Prostate gland (tissue), 2 donors: ENCODE results near the gene GABBR2. TPM values are rescaled to one million over a fixed set of nuclear protein-coding genes. Genes with fewer than 3 reads are reported as not detected.
"Not testable (repeated sequence)": the region's sequence is repeated elsewhere in the genome, so short reads cannot be mapped to it uniquely, and the experiment has no call there.

Experiments
- DNase-seq: peaks from one replicate; pipeline ENCODE4 v3.0.0-alpha.2; 2019; ENCODE audit warnings: low spot score
- H3K27ac ChIP-seq, 2 donors: fragments of 200-600 bp; sonication (generic); 2 replicates each; pipeline ENCODE4 v1.5.1; 2017 to 2019
- H3K27me3 ChIP-seq: fragments of 200-600 bp; sonication (generic); replicated peaks from 2 replicates; pipeline ENCODE4 v1.5.1; 2019; ENCODE audit not compliant: insufficient read depth
- H3K36me3 ChIP-seq, 2 donors: fragments of 200-600 bp; sonication (generic); 1 replicate in 1 of 2; 2 replicates in 1 of 2; pipeline versions ENCODE4 v1.5.1 to v1.8.1; 2017 to 2019
- H3K4me1 ChIP-seq: fragments of 200-600 bp; sonication (generic); replicated peaks from 2 replicates; pipeline ENCODE4 v1.5.1; 2019
- H3K4me3 ChIP-seq, 2 donors: fragments of 200-600 bp; sonication (generic); 2 replicates each; pipeline ENCODE4 v1.5.1; 2017 to 2019
- H3K9me3 ChIP-seq: fragments of 200-600 bp; sonication (generic); 2 replicates; pipeline ENCODE4 v1.5.1; 2017
- POLR2A ChIP-seq: fragments of 450-650 bp; IDR thresholded peaks from one replicate; pipeline ENCODE4 v1.6.1; 2016; ENCODE audit warnings: antibody characterized with exemption, mild to moderate bottlenecking
- POLR2AphosphoS5 ChIP-seq: sonication (generic); formaldehyde crosslinking; IDR thresholded peaks from one replicate; pipeline ENCODE4 v1.6.1; 2017; ENCODE audit warnings: antibody characterized with exemption
- WGBS: methylation state at CpG from one replicate; pipeline ENCODE4 v1.1.5; 2018; 5-methylcytosine and 5-hydroxymethylcytosine counted together
- intact Hi-C: fragments of 100-400 bp; cut with DNase I; formaldehyde crosslinking; loops from one replicate; pipeline ENCODE4 v1.14.2; 2022
- total RNA-seq, 2 donors: library from RNA; depleted of rRNA; stranded (reverse); fragments of >200 nt; gene quantifications; one replicate each; pipeline ENCODE4 v1.1.0, GENCODE V29; 2016
- TF ChIP-seq, protein P1 (sequence below), 4 experiments: fragments of 200-600 bp in 2 of 4; fragments of 450-650 bp in 2 of 4; sonication (generic) in 2 of 4; IDR thresholded peaks; 1 replicate in 3 of 4; 2 replicates in 1 of 4; pipeline ENCODE4 v1.5.1; 2016 to 2019; ENCODE audit warnings: antibody characterized with exemption in 4 of 4, mild to moderate bottlenecking in 2 of 4, moderate library complexity in 2 of 4

The GABBR2 gene
- total RNA-seq, 2 donors from 2014 or later = 0.97 TPM; not detected in 1

DNA sequence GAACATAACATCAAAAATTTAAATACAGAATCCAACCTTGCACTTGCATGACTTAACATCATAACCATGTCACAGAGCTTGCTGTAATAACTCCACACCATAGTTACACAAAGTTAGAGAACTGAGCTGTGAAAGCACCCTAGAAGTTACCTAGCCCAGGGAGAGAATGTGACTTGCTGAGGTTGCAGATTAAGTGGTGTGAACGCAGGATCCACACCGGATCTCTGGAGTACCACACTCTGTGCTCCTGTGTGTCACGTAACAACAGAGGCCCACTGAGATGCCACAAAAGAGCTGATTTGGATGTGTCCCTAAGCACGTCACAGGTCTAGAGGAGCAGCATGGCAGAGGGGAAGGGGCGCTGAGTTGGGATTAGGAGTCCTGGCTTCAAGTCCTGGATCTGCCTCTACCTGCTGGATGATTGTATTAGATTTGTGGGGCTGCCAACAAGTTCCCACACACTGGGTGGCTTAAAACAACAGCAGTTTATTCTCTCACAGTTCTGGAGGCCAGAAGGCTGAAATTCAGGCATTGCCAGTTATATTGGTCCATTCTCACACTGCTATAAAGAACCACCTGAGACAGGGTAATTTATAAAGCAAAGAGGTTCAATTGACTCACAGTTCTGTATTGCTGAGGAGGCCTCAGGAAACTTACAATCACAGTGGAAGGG is 240.0 kb downstream of the GABBR2 start:
- Histone ChIP-seq H3K27me3 (no peaks in the 10 kb centered on the region), H3K4me3 (no peak overlapping the region), H3K36me3 (no peaks in the 10 kb centered on the region), H3K27ac (no peak overlapping the region), H3K9me3 (no peaks in the 10 kb centered on the region), H3K4me1 (no peaks in the 10 kb centered on the region)
- DNase-seq = no peak
- intact Hi-C loops = no loop called here
- TF ChIP-seq, protein P1, sequence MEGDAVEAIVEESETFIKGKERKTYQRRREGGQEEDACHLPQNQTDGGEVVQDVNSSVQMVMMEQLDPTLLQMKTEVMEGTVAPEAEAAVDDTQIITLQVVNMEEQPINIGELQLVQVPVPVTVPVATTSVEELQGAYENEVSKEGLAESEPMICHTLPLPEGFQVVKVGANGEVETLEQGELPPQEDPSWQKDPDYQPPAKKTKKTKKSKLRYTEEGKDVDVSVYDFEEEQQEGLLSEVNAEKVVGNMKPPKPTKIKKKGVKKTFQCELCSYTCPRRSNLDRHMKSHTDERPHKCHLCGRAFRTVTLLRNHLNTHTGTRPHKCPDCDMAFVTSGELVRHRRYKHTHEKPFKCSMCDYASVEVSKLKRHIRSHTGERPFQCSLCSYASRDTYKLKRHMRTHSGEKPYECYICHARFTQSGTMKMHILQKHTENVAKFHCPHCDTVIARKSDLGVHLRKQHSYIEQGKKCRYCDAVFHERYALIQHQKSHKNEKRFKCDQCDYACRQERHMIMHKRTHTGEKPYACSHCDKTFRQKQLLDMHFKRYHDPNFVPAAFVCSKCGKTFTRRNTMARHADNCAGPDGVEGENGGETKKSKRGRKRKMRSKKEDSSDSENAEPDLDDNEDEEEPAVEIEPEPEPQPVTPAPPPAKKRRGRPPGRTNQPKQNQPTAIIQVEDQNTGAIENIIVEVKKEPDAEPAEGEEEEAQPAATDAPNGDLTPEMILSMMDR (IDR thresholded peaks at IDR 0.05) = no peak
- no peak for TF ChIP-seq POLR2AphosphoS5
- TF ChIP-seq POLR2A = no peak
- WGBS = 76% methylated on average over 5 of the region's 5 CpGs

DNA sequence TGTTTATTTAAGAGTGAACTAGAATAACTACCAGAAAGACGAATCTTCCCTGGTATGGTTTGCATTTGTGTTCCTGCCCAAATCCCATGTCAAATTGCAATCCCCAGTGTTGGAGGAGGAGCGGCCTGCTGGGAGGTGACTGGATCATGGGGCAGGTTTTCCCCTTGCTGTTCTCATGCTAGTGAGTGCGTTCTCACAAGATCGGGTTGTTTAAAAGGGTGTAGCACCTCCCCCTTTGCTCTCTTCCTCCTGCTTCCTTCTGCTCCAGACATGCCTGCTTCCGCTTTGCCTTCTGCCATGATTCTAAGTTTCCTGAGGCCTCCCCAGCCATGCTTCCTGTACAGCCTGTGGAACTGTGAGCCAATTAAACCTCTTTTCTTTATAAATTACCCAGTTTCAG is 242.9 kb downstream of the GABBR2 start:
- 65% methylated on average over 5 of the region's 5 CpGs for WGBS
- TF ChIP-seq, protein P1 (IDR thresholded peaks at IDR 0.05) = no peak
- TF ChIP-seq POLR2AphosphoS5 = no peak
- no peak for TF ChIP-seq POLR2A
- intact Hi-C loops = no loop called here
- Histone ChIP-seq H3K4me3 (no peak overlapping the region), H3K27me3 (no peaks in the 10 kb centered on the region), H3K27ac (no peak overlapping the region), H3K9me3 (no peaks in the 10 kb centered on the region), H3K36me3 (no peaks in the 10 kb centered on the region), H3K4me1 (no peaks in the 10 kb centered on the region)
- no peak for DNase-seq

DNA sequence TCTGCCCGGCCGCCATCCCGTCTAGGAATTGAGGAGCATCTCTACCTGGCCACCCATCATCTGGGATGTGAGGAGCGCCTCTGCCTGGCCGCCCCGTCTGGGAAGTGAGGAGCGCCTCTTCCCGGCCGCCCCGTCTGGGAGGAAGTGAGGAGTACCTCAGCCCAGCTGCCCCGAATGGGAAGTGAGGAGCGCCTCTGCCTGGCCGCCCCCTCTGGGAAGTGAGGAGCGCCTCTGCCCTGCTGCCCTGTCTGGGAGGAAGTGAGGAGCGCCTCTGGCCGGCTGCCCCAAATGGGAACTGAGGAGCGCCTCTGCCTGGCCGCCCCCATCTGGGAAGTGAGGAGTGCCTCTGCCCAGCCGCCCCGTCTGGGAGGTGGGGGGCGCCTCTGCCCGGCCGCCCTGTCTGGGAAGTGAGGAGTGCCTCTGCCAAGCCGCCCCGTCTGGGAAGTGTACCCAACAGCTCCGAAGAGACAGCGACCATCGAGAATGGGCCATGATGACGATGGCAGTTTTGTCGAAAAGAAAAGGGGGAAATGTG is 244.5 kb downstream of the GABBR2 start:
- H3K9me3 ChIP-seq, DNase-seq, intact Hi-C loops, H3K27me3 ChIP-seq, H3K27ac ChIP-seq, H3K4me3 ChIP-seq, H3K4me1 ChIP-seq, H3K36me3 ChIP-seq: not testable (repeated sequence)
- WGBS = 97% methylated on average over 28 of the region's 30 CpGs

DNA sequence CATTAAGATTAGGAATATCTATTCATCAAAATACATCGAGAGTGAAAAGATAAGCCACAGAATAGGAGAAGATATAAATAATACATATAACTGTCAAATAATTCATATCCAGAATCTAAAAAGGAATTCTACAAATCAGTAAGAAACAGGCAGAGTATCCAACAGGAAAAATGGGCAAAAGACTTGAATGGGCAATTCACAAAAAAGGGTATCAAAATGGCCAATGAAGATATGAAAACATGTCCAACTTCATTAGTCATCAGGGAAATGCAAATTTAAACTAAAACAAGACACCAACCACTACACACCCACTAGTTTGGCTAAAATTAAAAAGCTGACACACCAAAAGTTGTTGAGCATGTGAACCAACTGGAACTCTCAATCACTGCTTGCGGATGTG is 246.4 kb downstream of the GABBR2 start:
- TF ChIP-seq POLR2A (no peak), POLR2AphosphoS5 (no peak)
- TF ChIP-seq, protein P1 (IDR thresholded peaks at IDR 0.05) = no peak
- WGBS = 93% methylated on average over 2 of the region's 2 CpGs

DNA sequence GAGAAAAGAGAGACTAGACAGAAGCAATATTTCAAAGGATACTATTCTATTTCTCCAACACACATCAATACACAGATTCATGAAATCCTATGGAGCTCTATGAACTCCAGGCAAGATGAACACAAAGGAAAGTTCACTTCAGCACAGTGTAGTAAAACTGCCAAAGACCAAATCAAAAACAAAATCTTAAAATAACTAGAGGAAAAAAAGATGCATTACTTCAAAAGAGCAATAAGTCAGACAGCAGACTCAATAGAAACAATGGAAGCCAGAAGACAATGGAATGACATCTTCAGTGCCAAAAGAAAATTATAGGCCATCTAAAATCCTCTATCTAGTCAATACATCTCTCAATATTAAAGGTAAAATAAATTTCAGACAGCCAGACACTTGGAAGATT is 248.0 kb downstream of the GABBR2 start:
- intact Hi-C loops = no loop called here
- no peak overlapping the region for H3K27ac ChIP-seq
- no peaks in the 10 kb centered on the region for H3K9me3 ChIP-seq
- TF ChIP-seq, protein P1 (IDR thresholded peaks at IDR 0.05) = no peak
- TF ChIP-seq POLR2AphosphoS5 (no peak), POLR2A (no peak)
- no peaks in the 10 kb centered on the region for H3K36me3 ChIP-seq
- H3K4me1 ChIP-seq = no peaks in the 10 kb centered on the region
- DNase-seq = no peak
- H3K4me3 ChIP-seq = no peak overlapping the region
- H3K27me3 ChIP-seq = no peaks in the 10 kb centered on the region

More for the DNA sequence above, 246.4 kb downstream of the GABBR2 start:
- no peak overlapping the region for H3K4me3 ChIP-seq
- H3K4me1 ChIP-seq = no peaks in the 10 kb centered on the region
- intact Hi-C loops = no loop called here
- no peak for DNase-seq
- no peaks in the 10 kb centered on the region for H3K9me3 ChIP-seq
- H3K27ac ChIP-seq = no peak overlapping the region
- no peaks in the 10 kb centered on the region for H3K27me3 ChIP-seq
- H3K36me3 ChIP-seq = no peaks in the 10 kb centered on the region
